Measurements from ENCODE around the gene PNPLA3.

DNA sequence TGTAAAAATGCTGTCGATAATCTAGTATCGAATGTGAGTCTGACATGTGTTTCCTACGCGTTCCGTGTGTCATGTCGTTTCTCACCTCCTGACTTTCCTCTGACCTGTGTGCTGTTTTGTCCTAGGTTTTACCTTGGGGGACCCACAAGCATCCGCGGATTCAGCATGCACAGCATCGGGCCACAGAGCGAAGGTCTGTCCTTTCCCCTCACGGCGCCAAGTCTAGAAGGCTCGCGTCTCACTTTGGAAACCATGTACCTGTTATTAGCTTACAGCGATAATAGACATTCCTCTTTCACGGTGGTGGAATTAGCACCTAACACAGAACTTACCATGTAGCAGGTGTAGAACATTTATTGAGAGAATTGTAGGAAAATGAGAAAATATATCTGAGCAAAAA is 60.2 kb downstream of the PNPLA3 start:
- TF ChIP-seq, protein P1, sequence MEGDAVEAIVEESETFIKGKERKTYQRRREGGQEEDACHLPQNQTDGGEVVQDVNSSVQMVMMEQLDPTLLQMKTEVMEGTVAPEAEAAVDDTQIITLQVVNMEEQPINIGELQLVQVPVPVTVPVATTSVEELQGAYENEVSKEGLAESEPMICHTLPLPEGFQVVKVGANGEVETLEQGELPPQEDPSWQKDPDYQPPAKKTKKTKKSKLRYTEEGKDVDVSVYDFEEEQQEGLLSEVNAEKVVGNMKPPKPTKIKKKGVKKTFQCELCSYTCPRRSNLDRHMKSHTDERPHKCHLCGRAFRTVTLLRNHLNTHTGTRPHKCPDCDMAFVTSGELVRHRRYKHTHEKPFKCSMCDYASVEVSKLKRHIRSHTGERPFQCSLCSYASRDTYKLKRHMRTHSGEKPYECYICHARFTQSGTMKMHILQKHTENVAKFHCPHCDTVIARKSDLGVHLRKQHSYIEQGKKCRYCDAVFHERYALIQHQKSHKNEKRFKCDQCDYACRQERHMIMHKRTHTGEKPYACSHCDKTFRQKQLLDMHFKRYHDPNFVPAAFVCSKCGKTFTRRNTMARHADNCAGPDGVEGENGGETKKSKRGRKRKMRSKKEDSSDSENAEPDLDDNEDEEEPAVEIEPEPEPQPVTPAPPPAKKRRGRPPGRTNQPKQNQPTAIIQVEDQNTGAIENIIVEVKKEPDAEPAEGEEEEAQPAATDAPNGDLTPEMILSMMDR (optimal IDR thresholded peaks at IDR 0.05 in 1 of 3, IDR thresholded peaks at IDR 0.05 in 1 of 3, conservative IDR thresholded peaks at IDR 0.05 in 1 of 3; ENCODE audit: extremely low read depth in 1 of 3, insufficient read depth in 2 of 3, low read length in 3 of 3) = no peak
- TF ChIP-seq EZH2 (IDR thresholded peaks at IDR 0.05; ENCODE audit: low read length) = no peak

Data from keratinocyte (primary cell).